A673 (cell line): ENCODE data around the gene ACOXL. TPM values are rescaled to one million over a fixed set of nuclear protein-coding genes. Genes with fewer than 3 reads are reported as not detected.

Experiments used
- BruUV-seq: library from RNA; stranded (reverse); fragments of 400-500 nt; replicated peaks from 2 replicates; lab custom pipeline; 2021; lab: Mats Ljungman, UMichigan
- CTCF ChIA-PET: fragments of 300-600 bp; sonication (Branson Sonifier 250); formaldehyde crosslinking; loops from one replicate; lab custom pipeline; 2022; ENCODE audit warnings: antibody characterized with exemption; lab: Charles Lee
- POLR2A ChIA-PET: fragments of 300-600 bp; sonication (Branson Sonifier 250); formaldehyde crosslinking; loops from one replicate; lab custom pipeline; 2022; ENCODE audit warnings: antibody characterized with exemption; ENCODE audit not compliant: low non-redundant PET; lab: Charles Lee
- DNase-seq: peaks from one replicate; pipeline ENCODE4 v3.0.0-alpha.2; 2015; ENCODE audit warnings: low spot score
- H3K27ac ChIP-seq: fragments of 200-600 bp; sonication (generic); 2 replicates; pipeline ENCODE4 v1.5.1; 2016; ENCODE audit warnings: mixed run types, low read depth, mild to moderate bottlenecking, mixed read lengths, antibody characterized with exemption, low read length; ENCODE audit not compliant: poor library complexity, severe bottlenecking
- H3K27me3 ChIP-seq: fragments of 200-600 bp; sonication (generic); replicated peaks from 2 replicates; pipeline ENCODE4 v1.6.1; 2017; ENCODE audit warnings: mixed run types, low read depth, mild to moderate bottlenecking, mixed read lengths, antibody characterized with exemption, low read length; ENCODE audit not compliant: insufficient read depth, poor library complexity
- H3K36me3 ChIP-seq: fragments of 200-600 bp; sonication (generic); 2 replicates; pipeline ENCODE4 v1.6.1; 2016; ENCODE audit warnings: mixed run types, mild to moderate bottlenecking, mixed read lengths, antibody characterized with exemption, low read length; ENCODE audit not compliant: insufficient read depth, poor library complexity, severe bottlenecking
- H3K4me1 ChIP-seq: fragments of 200-600 bp; sonication (generic); 2 replicates; pipeline ENCODE4 v1.6.1; 2017; ENCODE audit warnings: mixed run types, mild to moderate bottlenecking, mixed read lengths, antibody characterized with exemption, low read length; ENCODE audit not compliant: insufficient read depth, poor library complexity, severe bottlenecking
- H3K4me3 ChIP-seq: fragments of 200-600 bp; sonication (generic); 2 replicates; pipeline ENCODE4 v1.5.1; 2016; ENCODE audit warnings: low read depth, mixed run types, mild to moderate bottlenecking, mixed read lengths, low read length; ENCODE audit not compliant: poor library complexity, severe bottlenecking
- H3K9me3 ChIP-seq: fragments of 200-600 bp; sonication (generic); 2 replicates; pipeline ENCODE4 v1.6.1; 2016; ENCODE audit warnings: mixed run types, low read depth, mild to moderate bottlenecking, mixed read lengths, antibody characterized with exemption, low read length; ENCODE audit not compliant: poor library complexity, severe bottlenecking
- CTCF ChIP-seq: fragments of 300-800, 200-600 bp; sonication (generic); conservative IDR thresholded peaks from 2 replicates; pipeline ENCODE4 v1.5.1; 2017; ENCODE audit warnings: low read depth, mild to moderate bottlenecking, antibody characterized with exemption, low read length, moderate library complexity, mixed read lengths
- EZH2 ChIP-seq: fragments of 200-600 bp; sonication (generic); IDR thresholded peaks from 2 replicates; pipeline ENCODE4 v1.6.1; 2017; ENCODE audit warnings: borderline replicate concordance, low read depth, mild to moderate bottlenecking, mixed read lengths, antibody characterized with exemption, low read length; ENCODE audit not compliant: poor library complexity, severe bottlenecking
- intact Hi-C: fragments of 100-400 bp; cut with micrococcal nuclease; formaldehyde crosslinking; loops from one replicate; pipeline ENCODE4 v1.10.0; 2022; ENCODE audit not compliant: unreplicated experiment
- total RNA-seq: library from RNA; stranded (reverse); gene quantifications from 2 replicates; pipeline ENCODE4 v1.2.3, GENCODE V29; 2021

ACOXL gene
- total RNA-seq, 1 experiment from 2014 or later = not detected

- H3K4me1 ChIP-seq = no peaks in the 10 kb centered on the region
- intact Hi-C loops = no loop called here
- TF ChIP-seq EZH2 (no peak), CTCF (no peak)
- no peak overlapping the region for H3K4me3 ChIP-seq
- no peaks in the 10 kb centered on the region for H3K36me3 ChIP-seq
- no peak for DNase-seq
- no peak overlapping the region for H3K27ac ChIP-seq
- no peaks in the 10 kb centered on the region for H3K27me3 ChIP-seq
- POLR2A ChIA-PET = no interaction called here
- CTCF ChIA-PET = no interaction called here
- H3K9me3 ChIP-seq = no peaks in the 10 kb centered on the region
- BruUV-seq = no TSS peak
Measured at GRCh38 chr2:110979471-110980338, 247.3 kb downstream of the ACOXL start.

- no peak overlapping the region for H3K27ac ChIP-seq
- POLR2A ChIA-PET = no interaction called here
- H3K36me3 ChIP-seq = no peaks in the 10 kb centered on the region
- no peak for TF ChIP-seq CTCF
- no peak for TF ChIP-seq EZH2
- H3K9me3 ChIP-seq = no peaks in the 10 kb centered on the region
- intact Hi-C loops = no loop called here
- H3K4me1 ChIP-seq = no peaks in the 10 kb centered on the region
- no peak for DNase-seq
- no peak overlapping the region for H3K4me3 ChIP-seq
- CTCF ChIA-PET = no interaction called here
- H3K27me3 ChIP-seq = no peaks in the 10 kb centered on the region
- BruUV-seq = no TSS peak
Measured at GRCh38 chr2:110980339-110981062, 248.1 kb downstream of the ACOXL start.

GRCh38 chr2:110983133-110983532, 250.8 kb downstream of the ACOXL start:
- Histone ChIP-seq H3K36me3 (no peaks in the 10 kb centered on the region), H3K27ac (no peak overlapping the region), H3K27me3 (no peaks in the 10 kb centered on the region), H3K4me3 (no peak overlapping the region), H3K9me3 (no peaks in the 10 kb centered on the region), H3K4me1 (no peaks in the 10 kb centered on the region)
- no peak for DNase-seq
- intact Hi-C loops = no loop called here
- ChIA-PET CTCF (no interaction called here), POLR2A (no interaction called here)
- TF ChIP-seq CTCF = no peak
- TF ChIP-seq EZH2 = no peak
- BruUV-seq = no TSS peak
